ENCODE results near the gene SLC4A1. TPM values are rescaled to one million over a fixed set of nuclear protein-coding genes. Genes with fewer than 3 reads are reported as not detected.

SLC4A1 gene
- total and polyA plus RNA-seq, 10 donors = 0.04 to 315 (median 10.3) TPM

DNA sequence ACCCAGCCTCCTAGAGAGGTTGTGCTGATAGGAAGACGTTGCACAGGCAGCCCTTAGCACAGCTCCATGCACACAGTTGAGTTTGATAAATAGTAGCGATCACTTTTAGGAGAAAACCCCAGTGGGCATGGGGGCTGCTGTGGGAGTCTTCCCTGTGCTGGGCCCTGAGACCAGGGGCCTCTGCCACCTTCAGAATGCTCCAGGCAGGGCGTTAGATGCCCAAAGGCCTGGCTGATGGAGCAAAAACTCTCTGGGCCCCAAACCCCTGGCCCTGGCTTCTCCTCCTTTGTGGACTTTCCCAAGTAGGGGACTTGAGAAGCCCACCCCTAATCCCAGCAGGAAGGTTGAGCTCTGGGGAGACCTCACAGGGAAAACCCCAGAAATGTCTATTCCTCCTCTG, 14.3 kb upstream of the SLC4A1 start:
- Histone ChIP-seq H3K27me3 (replicated peaks in 1 of 7) (no peaks in the 10 kb centered on the region), H3K9me3 (no peaks in the 10 kb centered on the region), H3K27ac (peak overlapping the region in 1 of 8 donors; percentile 5), H3K36me3 (no peaks in the 10 kb centered on the region), H3K4me3 (no peak overlapping the region), H3K4me1 (peaks cover 12 to 38% (median 27%) of the 10 kb centered on the region in 6 donors)
- no peak for DNase-seq
- intact Hi-C loops (cut with DNase I; ENCODE audit: low total_unique reads) = no loop called here
- WGBS, 5 donors = 68 to 82% (median 78%) methylated on average over 3 of the region's 3 CpGs
- TF ChIP-seq POLR2A (IDR thresholded peaks at IDR 0.05) (no peak), POLR2AphosphoS5 (IDR thresholded peaks at IDR 0.05) (no peak)
- TF ChIP-seq, protein P1, sequence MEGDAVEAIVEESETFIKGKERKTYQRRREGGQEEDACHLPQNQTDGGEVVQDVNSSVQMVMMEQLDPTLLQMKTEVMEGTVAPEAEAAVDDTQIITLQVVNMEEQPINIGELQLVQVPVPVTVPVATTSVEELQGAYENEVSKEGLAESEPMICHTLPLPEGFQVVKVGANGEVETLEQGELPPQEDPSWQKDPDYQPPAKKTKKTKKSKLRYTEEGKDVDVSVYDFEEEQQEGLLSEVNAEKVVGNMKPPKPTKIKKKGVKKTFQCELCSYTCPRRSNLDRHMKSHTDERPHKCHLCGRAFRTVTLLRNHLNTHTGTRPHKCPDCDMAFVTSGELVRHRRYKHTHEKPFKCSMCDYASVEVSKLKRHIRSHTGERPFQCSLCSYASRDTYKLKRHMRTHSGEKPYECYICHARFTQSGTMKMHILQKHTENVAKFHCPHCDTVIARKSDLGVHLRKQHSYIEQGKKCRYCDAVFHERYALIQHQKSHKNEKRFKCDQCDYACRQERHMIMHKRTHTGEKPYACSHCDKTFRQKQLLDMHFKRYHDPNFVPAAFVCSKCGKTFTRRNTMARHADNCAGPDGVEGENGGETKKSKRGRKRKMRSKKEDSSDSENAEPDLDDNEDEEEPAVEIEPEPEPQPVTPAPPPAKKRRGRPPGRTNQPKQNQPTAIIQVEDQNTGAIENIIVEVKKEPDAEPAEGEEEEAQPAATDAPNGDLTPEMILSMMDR (IDR thresholded peaks at IDR 0.05 in 8 of 11, conservative IDR thresholded peaks at IDR 0.05 in 3 of 11) = no peak

DNA sequence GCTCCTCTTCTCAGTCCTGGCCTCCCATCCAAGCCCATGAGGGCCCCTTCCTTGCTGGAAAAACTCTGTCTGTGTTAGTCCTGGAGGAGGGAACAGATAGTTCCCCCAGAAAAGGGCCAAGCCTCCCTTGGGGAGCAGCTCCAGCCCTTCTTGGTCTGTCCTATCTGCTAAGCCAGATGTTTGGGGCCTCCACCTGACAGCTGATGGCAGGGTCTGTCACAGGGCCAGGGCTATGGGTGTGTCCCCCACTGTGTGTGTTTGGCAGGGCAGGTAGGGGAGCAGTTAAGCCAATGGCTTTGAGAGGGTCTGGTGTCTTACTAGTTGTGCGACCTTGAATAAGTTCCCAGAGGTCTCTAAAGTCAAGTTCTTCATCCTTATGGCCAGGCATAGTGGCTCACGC, 13.6 kb upstream of the SLC4A1 start:
- no peak overlapping the region for H3K27ac ChIP-seq
- no peaks in the 10 kb centered on the region for H3K9me3 ChIP-seq
- TF ChIP-seq POLR2A (IDR thresholded peaks at IDR 0.05) (no peak), POLR2AphosphoS5 (IDR thresholded peaks at IDR 0.05) (no peak)
- TF ChIP-seq, protein P1 (IDR thresholded peaks at IDR 0.05 in 8 of 11, conservative IDR thresholded peaks at IDR 0.05 in 3 of 11) = no peak
- no peak for DNase-seq
- intact Hi-C loops (cut with DNase I; ENCODE audit: low total_unique reads) = no loop called here
- H3K36me3 ChIP-seq = no peaks in the 10 kb centered on the region
- peaks cover 12 to 33% (median 25%) of the 10 kb centered on the region in 6 donors for H3K4me1 ChIP-seq
- no peak overlapping the region for H3K4me3 ChIP-seq
- no peaks in the 10 kb centered on the region for H3K27me3 ChIP-seq (replicated peaks in 1 of 7)
- WGBS, 5 donors = 74 to 95% (median 89%) methylated on average over 2 of the region's 2 CpGs

DNA sequence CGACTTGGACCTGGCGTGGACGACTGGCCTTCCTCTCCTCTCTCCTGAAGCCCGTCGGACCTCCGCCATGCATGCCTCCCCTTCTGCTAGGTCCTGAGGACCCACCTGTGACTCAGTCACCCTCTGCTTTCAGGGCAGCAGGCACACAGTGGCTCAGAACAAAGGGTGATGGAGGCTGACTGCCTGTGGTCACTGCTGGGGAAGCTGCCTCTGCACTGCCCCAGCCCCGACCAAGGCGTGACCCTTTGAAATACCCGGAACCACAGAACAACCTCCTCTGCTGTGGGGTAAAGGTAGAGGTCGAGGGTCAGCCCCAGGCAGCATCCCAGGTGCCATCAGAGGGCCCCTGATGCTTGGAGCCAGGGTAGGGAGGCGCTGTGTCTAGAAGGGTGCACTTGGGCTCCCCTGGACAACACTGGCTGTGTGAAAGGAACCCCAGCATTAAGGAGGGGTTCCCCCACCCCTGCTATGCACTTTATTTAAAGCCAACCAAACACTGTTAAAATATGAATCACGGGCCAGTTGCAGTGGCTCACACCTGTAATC, 12.5 kb upstream of the SLC4A1 start:
- no peak for DNase-seq
- TF ChIP-seq POLR2A (IDR thresholded peaks at IDR 0.05) = no peak
- TF ChIP-seq POLR2AphosphoS5 (IDR thresholded peaks at IDR 0.05) = no peak
- TF ChIP-seq, protein P1 (IDR thresholded peaks at IDR 0.05 in 8 of 11, conservative IDR thresholded peaks at IDR 0.05 in 3 of 11) = no peak
- peaks cover 12 to 33% (median 25%) of the 10 kb centered on the region in 6 donors for H3K4me1 ChIP-seq
- 54 to 80% (median 72%) methylated on average over 8 to 12 of the region's 12 CpGs for WGBS, 5 donors
- intact Hi-C loops (cut with DNase I; ENCODE audit: low total_unique reads) = no loop called here
- H3K4me3 ChIP-seq = no peak overlapping the region
- H3K36me3 ChIP-seq = no peaks in the 10 kb centered on the region
- H3K27ac ChIP-seq = peak overlapping the region; percentile 61 to 87 (median 80)
- H3K27me3 ChIP-seq (replicated peaks in 1 of 7) = no peaks in the 10 kb centered on the region
- no peaks in the 10 kb centered on the region for H3K9me3 ChIP-seq

DNA sequence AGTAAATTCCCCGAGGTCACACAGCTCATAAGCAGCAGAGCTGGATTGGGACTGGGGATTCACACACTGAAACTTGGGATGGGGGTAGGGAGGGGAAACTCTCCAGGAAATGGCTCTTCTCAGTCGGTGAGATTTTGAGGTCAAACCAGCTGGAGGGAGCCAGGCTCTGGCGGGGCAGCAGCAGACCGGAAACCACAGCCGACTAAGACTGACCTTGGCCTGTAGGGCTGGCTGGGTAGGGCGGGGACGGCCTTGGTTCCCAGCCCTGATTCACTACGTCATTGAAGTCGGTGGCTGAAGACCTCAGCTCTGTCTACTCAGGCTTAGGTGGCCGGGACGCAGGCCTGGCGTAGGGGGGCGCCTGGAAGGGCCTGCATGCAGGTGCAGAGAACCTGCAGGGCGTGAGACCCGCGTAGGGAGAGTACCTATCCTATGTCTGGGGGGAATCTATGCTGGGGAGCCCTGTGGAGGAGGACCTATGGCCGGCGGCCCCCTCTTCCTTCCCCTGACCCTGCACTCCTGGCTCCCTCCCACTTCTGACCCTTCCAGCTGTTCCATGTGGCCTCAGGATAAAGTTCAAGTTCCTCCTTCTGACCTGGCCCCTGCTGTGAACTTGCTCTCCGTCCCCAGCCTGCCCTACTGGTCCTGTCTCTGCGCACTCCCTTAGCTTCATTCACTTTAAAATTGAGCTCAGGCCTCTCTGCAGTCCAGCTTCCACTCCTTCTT, 11.9 kb upstream of the SLC4A1 start:
- Histone ChIP-seq H3K27ac (peak overlapping the region; percentile 61 to 87 (median 80)), H3K9me3 (no peaks in the 10 kb centered on the region), H3K4me1 (peaks cover 12 to 33% (median 25%) of the 10 kb centered on the region in 6 donors), H3K27me3 (replicated peaks in 1 of 7) (no peaks in the 10 kb centered on the region), H3K36me3 (no peaks in the 10 kb centered on the region), H3K4me3 (peak overlapping the region in 1 of 8 donors; percentile 17)
- intact Hi-C loops (cut with DNase I; ENCODE audit: low total_unique reads) = loop anchor here (10.0 kb wide), 1 partner anchor 55 kb away; no protein-coding TSS in a partner anchor
- 18 to 28% (median 20%) methylated on average over 18 to 20 of the region's 20 CpGs for WGBS, 5 donors
- DNase-seq = peak; percentile 89
- TF ChIP-seq POLR2A (IDR thresholded peaks at IDR 0.05) (no peak), POLR2AphosphoS5 (IDR thresholded peaks at IDR 0.05) (peak; percentile 81 to 88 (median 86))
- TF ChIP-seq, protein P1 (IDR thresholded peaks at IDR 0.05 in 8 of 11, conservative IDR thresholded peaks at IDR 0.05 in 3 of 11) = no peak

All from spleen (tissue), 11 donors.